ENCODE results near the gene HNRNPD. TPM values are rescaled to one million over a fixed set of nuclear protein-coding genes. Genes with fewer than 3 reads are reported as not detected.

Gene HNRNPD
- total and polyA plus RNA-seq, 10 of the 15 experiments (the other 5 are each of a cell fraction or from before 2014, with no cell fraction given): 76.6 to 882 (median 265) TPM

DNA sequence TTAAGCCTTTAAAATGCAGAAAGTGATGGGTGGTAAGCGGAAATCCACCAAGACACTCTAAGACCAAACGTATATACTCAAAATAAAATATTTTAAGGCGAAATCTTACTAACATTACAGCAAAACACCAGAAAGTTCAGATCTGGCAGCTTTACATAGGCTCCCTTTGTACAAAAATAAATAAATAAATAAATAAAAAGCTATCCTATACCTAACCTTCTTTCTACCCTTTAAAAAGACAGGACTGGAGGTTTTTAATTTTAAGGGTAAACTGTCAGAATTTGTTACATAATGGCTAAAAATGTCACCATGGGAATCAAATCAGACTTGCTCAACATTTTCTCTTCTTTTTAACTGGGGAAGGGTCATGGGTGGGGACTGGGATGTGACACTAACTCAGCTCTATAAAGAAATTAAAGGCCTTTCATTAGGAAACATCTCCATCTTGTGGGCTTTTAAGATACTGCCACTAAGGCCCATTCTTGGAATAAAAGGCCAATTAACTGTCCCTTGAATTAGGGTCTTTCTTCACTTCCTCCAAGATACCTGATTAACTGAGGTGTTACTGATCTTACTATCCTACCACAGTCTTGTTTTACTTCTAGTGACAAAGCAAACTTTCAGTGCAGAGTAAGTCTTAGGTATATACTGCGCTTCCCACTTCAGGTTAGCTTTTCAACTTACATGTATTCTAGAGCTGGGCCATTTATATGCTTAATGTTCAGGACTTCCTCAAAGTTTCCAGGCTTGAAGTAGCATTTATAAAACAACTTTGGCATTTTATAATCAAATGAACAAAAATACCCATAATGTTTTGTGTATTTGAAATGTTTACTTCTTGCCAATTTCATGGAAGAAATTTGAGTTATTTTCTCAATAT, 13.3 kb downstream of the HNRNPD start (continued):
- TF ChIP-seq, protein P1, sequence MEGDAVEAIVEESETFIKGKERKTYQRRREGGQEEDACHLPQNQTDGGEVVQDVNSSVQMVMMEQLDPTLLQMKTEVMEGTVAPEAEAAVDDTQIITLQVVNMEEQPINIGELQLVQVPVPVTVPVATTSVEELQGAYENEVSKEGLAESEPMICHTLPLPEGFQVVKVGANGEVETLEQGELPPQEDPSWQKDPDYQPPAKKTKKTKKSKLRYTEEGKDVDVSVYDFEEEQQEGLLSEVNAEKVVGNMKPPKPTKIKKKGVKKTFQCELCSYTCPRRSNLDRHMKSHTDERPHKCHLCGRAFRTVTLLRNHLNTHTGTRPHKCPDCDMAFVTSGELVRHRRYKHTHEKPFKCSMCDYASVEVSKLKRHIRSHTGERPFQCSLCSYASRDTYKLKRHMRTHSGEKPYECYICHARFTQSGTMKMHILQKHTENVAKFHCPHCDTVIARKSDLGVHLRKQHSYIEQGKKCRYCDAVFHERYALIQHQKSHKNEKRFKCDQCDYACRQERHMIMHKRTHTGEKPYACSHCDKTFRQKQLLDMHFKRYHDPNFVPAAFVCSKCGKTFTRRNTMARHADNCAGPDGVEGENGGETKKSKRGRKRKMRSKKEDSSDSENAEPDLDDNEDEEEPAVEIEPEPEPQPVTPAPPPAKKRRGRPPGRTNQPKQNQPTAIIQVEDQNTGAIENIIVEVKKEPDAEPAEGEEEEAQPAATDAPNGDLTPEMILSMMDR (IDR thresholded peaks at IDR 0.05 in 2 of 3, conservative IDR thresholded peaks at IDR 0.05 in 1 of 3; ENCODE audit: control insufficient read depth in 2 of 3, extremely low read depth in 1 of 3, insufficient read depth in 1 of 3, low read depth in 3 of 3, low read length in 3 of 3): peak; percentile 54 to 67 (median 58)
- TF ChIP-seq SPI1 (IDR thresholded peaks at IDR 0.05; ENCODE audit: borderline replicate concordance, insufficient read depth, low read depth, low read length): 0 out of 2 replicates have a peak, but pooled peaks have one; percentile 11

DNA sequence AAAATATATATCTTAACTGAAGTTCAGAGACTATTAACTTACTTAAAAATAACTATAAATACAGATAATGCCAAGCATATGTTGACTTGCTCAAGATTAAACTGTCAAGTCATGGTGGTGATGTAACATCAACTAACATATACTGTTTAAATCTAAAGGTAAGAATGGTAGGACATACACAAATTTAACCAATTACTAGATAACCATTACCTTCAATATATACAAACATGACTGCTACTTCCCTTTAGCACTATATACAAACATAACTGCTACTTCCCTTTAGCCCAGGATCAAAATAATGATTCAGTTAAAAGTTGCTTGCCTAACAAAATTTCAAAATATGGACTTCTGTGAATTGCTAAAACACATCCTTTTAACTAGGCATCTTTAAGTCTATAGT, 14.9 kb downstream of the HNRNPD start:
- SMC1A ChIA-PET (ENCODE audit: uncharacterized antibody, unreplicated experiment): interaction anchor here (0.6 to 4.1 kb wide), 2 partner anchors 12 to 1128 kb away, joined by 3 to 39 read pairs; no protein-coding TSS in a partner anchor
- no peak overlapping the region for H3K4me2 ChIP-seq (ENCODE audit: control insufficient read depth, insufficient read depth)
- no peaks in the 10 kb centered on the region for H3K27me3 ChIP-seq (replicated peaks in 1 of 2; ENCODE audit: control insufficient read depth in 2 of 2, insufficient read depth in 2 of 2, low read length in 1 of 2)
- peaks cover 77% of the 10 kb centered on the region for H3K79me2 ChIP-seq (ENCODE audit: control insufficient read depth, insufficient read depth, low read length)
- H2AFZ ChIP-seq (ENCODE audit: control insufficient read depth, low read depth, low read length): no peak overlapping the region
- H3K4me3 ChIP-seq: no peak overlapping the region
- peaks cover 7% of the 10 kb centered on the region; the same call in 1 of the 2 replicates for H4K20me1 ChIP-seq (ENCODE audit: control insufficient read depth, insufficient read depth)
- no peaks in the 10 kb centered on the region for H3K9me3 ChIP-seq (replicated peaks; ENCODE audit: control insufficient read depth, insufficient read depth, low read length)
- TF ChIP-seq NFIC (IDR thresholded peaks at IDR 0.05; ENCODE audit: low read depth, low read length) (no peak), ETV6 (conservative IDR thresholded peaks at IDR 0.05 in 1 of 2, IDR thresholded peaks at IDR 0.05 in 1 of 2; ENCODE audit: borderline replicate concordance in 1 of 2, low read depth in 1 of 2) (no peak)
- in situ Hi-C loops (cut with MboI) (no loop called here), intact Hi-C loops (cut with micrococcal nuclease; ENCODE audit: unreplicated experiment) (no loop called here)
- DNase-seq (ENCODE audit: low read depth, low spot score) (no peak), FAIRE-seq (no peak), ATAC-seq (no peak)
- no peak overlapping the region for H3K9ac ChIP-seq (ENCODE audit: control insufficient read depth, insufficient read depth, low read length)
- no TSS peak for BruUV-seq (replicated peaks)
- RAD21 ChIA-PET (ENCODE audit: unreplicated experiment): no interaction called here
- H3K36me3 ChIP-seq (ENCODE audit: control insufficient read depth in 2 of 2, insufficient read depth in 2 of 2, low read length in 1 of 2): peaks cover 3 to 48% of the 10 kb centered on the region in 2 experiments
- H3K27ac ChIP-seq (ENCODE audit: control insufficient read depth, insufficient read depth): no peak overlapping the region
- POLR2A ChIA-PET: no interaction called here
- CTCF ChIA-PET: interaction anchor here (3.6 kb wide), 1 partner anchor 70 kb away, joined by 19 read pairs; the partner anchor contains the start of gene HNRNPDL
- H3K4me1 ChIP-seq (ENCODE audit: control insufficient read depth, insufficient read depth, low read length): peaks cover 3% of the 10 kb centered on the region; the same call in 1 of the 2 replicates
